Natural killer cell treated with Interleukin-12 subunit alpha and Interleukin-12 subunit beta and Interleukin-15 and Interleukin-18, amount 100 ng/mL, for 72 hours (primary cell): ENCODE data around the gene MRPS18A. TPM values are rescaled to one million over a fixed set of nuclear protein-coding genes. Genes with fewer than 3 reads are reported as not detected.
"Not testable (repeated sequence)": the region's sequence is repeated elsewhere in the genome, so short reads cannot be mapped to it uniquely, and the experiment has no call there.

Experiments
- ATAC-seq, 2 donors: fragments of 150-1000 bp; cut with Tn5 transposase in 1 of 2; sonication (Bioruptor Pico), chemical (Tn5 transposase) in 1 of 2; 2 replicates each; pipeline ENCODE4 v1.10.0; 2021
- DNase-seq: peaks from one replicate; pipeline ENCODE4 v3.0.0; 2022; ENCODE audit warnings: low spot score
- H3K27ac Mint-ChIP-seq, 2 donors: 1 replicate in 1 of 2; 2 replicates in 1 of 2; pipeline ENCODE4 v1.8.0; 2022; ENCODE audit warnings: mixed read lengths in 2 of 2, mild to moderate bottlenecking in 1 of 2, moderate library complexity in 1 of 2
- H3K27me3 Mint-ChIP-seq, 2 donors: 1 replicate in 1 of 2; 2 replicates in 1 of 2; pipeline ENCODE4 v1.8.0; 2022; ENCODE audit warnings: mixed read lengths in 2 of 2
- H3K36me3 Mint-ChIP-seq: one replicate; pipeline ENCODE4 v1.8.0; 2022; ENCODE audit warnings: mixed read lengths
- H3K4me1 Mint-ChIP-seq, 2 donors: 1 replicate in 1 of 2; 2 replicates in 1 of 2; pipeline ENCODE4 v1.8.0; 2022; ENCODE audit warnings: low read depth in 2 of 2, mixed read lengths in 2 of 2, mild to moderate bottlenecking in 1 of 2
- H3K4me3 Mint-ChIP-seq: one replicate; pipeline ENCODE4 v1.8.0; 2022; ENCODE audit warnings: mixed read lengths
- H3K9me3 Mint-ChIP-seq: 2 replicates; pipeline ENCODE4 v1.8.0; 2022; ENCODE audit warnings: mixed read lengths
- total RNA-seq, 2 donors: library from RNA; stranded (reverse); gene quantifications; one replicate each; pipeline ENCODE4 v1.2.3, GENCODE V29; 2022

MRPS18A gene
- total RNA-seq, 2 donors from 2014 or later, result 32.7 to 39.3 TPM

GRCh38 chr6:43710576-43710975, 23.0 kb upstream of the MRPS18A start:
- Mint-ChIP-seq H3K27me3 (peaks cover 37 to 39% of the 10 kb centered on the region in 2 donors), H3K4me1 (peaks cover 9 to 13% of the 10 kb centered on the region in 2 donors), H3K27ac (no peak overlapping the region), H3K4me3 (no peak overlapping the region), H3K9me3 (no peaks in the 10 kb centered on the region), H3K36me3 (no peaks in the 10 kb centered on the region)
- ATAC-seq (no peak), DNase-seq (no peak)

GRCh38 chr6:43709654-43710303, 22.2 kb upstream of the MRPS18A start:
- H3K36me3 Mint-ChIP-seq, result no peaks in the 10 kb centered on the region
- H3K4me1 Mint-ChIP-seq, result peaks cover 9 to 13% of the 10 kb centered on the region in 2 donors
- peak overlapping the region; percentile 16 for H3K4me3 Mint-ChIP-seq
- no peak for ATAC-seq
- no peaks in the 10 kb centered on the region for H3K9me3 Mint-ChIP-seq
- H3K27ac Mint-ChIP-seq, result peak overlapping the region in 1 of 2 donors; percentile 38
- peaks cover 39 to 45% of the 10 kb centered on the region in 2 donors for H3K27me3 Mint-ChIP-seq
- no peak for DNase-seq

GRCh38 chr6:43708860-43709653, 21.5 kb upstream of the MRPS18A start:
- Mint-ChIP-seq H3K27ac (peak overlapping the region in 1 of 2 donors; percentile 38), H3K9me3 (no peaks in the 10 kb centered on the region), H3K4me1 (peaks cover 9 to 13% of the 10 kb centered on the region in 2 donors), H3K4me3 (peak overlapping the region; percentile 16), H3K36me3 (no peaks in the 10 kb centered on the region), H3K27me3 (peaks cover 41 to 47% of the 10 kb centered on the region in 2 donors)
- ATAC-seq, result peak; percentile 87
- no peak for DNase-seq

GRCh38 chr6:43707767-43708166, 20.2 kb upstream of the MRPS18A start:
- Mint-ChIP-seq H3K36me3 (no peaks in the 10 kb centered on the region), H3K9me3 (no peaks in the 10 kb centered on the region), H3K27ac (no peak overlapping the region), H3K4me3 (no peak overlapping the region), H3K4me1 (peaks cover 9 to 13% of the 10 kb centered on the region in 2 donors), H3K27me3 (peaks cover 43 to 55% of the 10 kb centered on the region in 2 donors)
- ATAC-seq, result no peak
- DNase-seq, result no peak

- peaks cover 43 to 55% of the 10 kb centered on the region in 2 donors for H3K27me3 Mint-ChIP-seq
- peaks cover 12 to 13% of the 10 kb centered on the region in 2 donors for H3K4me1 Mint-ChIP-seq
- H3K27ac Mint-ChIP-seq, result no peak overlapping the region
- no peak for ATAC-seq
- H3K9me3 Mint-ChIP-seq, result no peaks in the 10 kb centered on the region
- H3K36me3 Mint-ChIP-seq, result no peaks in the 10 kb centered on the region
- no peak for DNase-seq
- no peak overlapping the region for H3K4me3 Mint-ChIP-seq
Measured at GRCh38 chr6:43707269-43707668, 19.7 kb upstream of the MRPS18A start.

- DNase-seq, result no peak
- H3K27ac Mint-ChIP-seq, result no peak overlapping the region
- H3K9me3 Mint-ChIP-seq, result no peaks in the 10 kb centered on the region
- H3K4me3 Mint-ChIP-seq, result no peak overlapping the region
- H3K36me3 Mint-ChIP-seq, result no peaks in the 10 kb centered on the region
- peaks cover 12 to 13% of the 10 kb centered on the region in 2 donors for H3K4me1 Mint-ChIP-seq
- H3K27me3 Mint-ChIP-seq, result peaks cover 43 to 55% of the 10 kb centered on the region in 2 donors
- ATAC-seq, result no peak
Measured at GRCh38 chr6:43706788-43707187, 19.2 kb upstream of the MRPS18A start.

- ATAC-seq, result no peak
Measured at GRCh38 chr6:43705996-43706395, 18.4 kb upstream of the MRPS18A start.

GRCh38 chr6:43703512-43704429, 16.2 kb upstream of the MRPS18A start:
- ATAC-seq (no peak), DNase-seq (no peak)
- peaks cover 35 to 53% of the 10 kb centered on the region in 2 donors for H3K27me3 Mint-ChIP-seq

More at GRCh38 chr6:43705996-43706395, 18.4 kb upstream of the MRPS18A start:
- Mint-ChIP-seq H3K36me3 (no peaks in the 10 kb centered on the region), H3K27me3 (peaks cover 38 to 55% of the 10 kb centered on the region in 2 donors), H3K9me3 (no peaks in the 10 kb centered on the region), H3K4me3 (no peak overlapping the region), H3K27ac (no peak overlapping the region), H3K4me1 (peaks cover 12 to 13% of the 10 kb centered on the region in 2 donors)
- DNase-seq, result no peak

GRCh38 chr6:43702534-43703440, 15.2 kb upstream of the MRPS18A start:
- Mint-ChIP-seq H3K36me3 (no peaks in the 10 kb centered on the region), H3K4me3 (no peak overlapping the region), H3K27me3 (peaks cover 38 to 60% of the 10 kb centered on the region in 2 donors), H3K27ac (no peak overlapping the region), H3K9me3 (no peaks in the 10 kb centered on the region), H3K4me1 (peaks cover 0 to 3% of the 10 kb centered on the region in 2 donors)
- ATAC-seq (peak; percentile 69 to 73), DNase-seq (no peak)

More at GRCh38 chr6:43703512-43704429, 16.2 kb upstream of the MRPS18A start:
- Mint-ChIP-seq H3K36me3 (no peaks in the 10 kb centered on the region), H3K27ac (no peak overlapping the region), H3K9me3 (no peaks in the 10 kb centered on the region), H3K4me1 (peaks cover 0 to 3% of the 10 kb centered on the region in 2 donors), H3K4me3 (no peak overlapping the region)

GRCh38 chr6:43702171-43702533, 14.6 kb upstream of the MRPS18A start:
- Mint-ChIP-seq H3K36me3 (no peaks in the 10 kb centered on the region), H3K4me3 (no peak overlapping the region), H3K27ac (no peak overlapping the region), H3K27me3 (peaks cover 38 to 61% of the 10 kb centered on the region in 2 donors), H3K4me1 (peaks cover 0 to 3% of the 10 kb centered on the region in 2 donors), H3K9me3 (no peaks in the 10 kb centered on the region)
- ATAC-seq (no peak), DNase-seq (no peak)

GRCh38 chr6:43700939-43701560, 13.5 kb upstream of the MRPS18A start:
- peaks cover 28 to 50% of the 10 kb centered on the region in 2 donors for H3K27me3 Mint-ChIP-seq
- not testable (repeated sequence) for H3K4me1 Mint-ChIP-seq, H3K4me3 Mint-ChIP-seq, H3K27ac Mint-ChIP-seq, DNase-seq, H3K36me3 Mint-ChIP-seq, ATAC-seq, H3K9me3 Mint-ChIP-seq

- H3K4me3 Mint-ChIP-seq, result no peak overlapping the region
- peaks cover 25 to 38% of the 10 kb centered on the region in 2 donors for H3K27me3 Mint-ChIP-seq
- H3K36me3 Mint-ChIP-seq, result no peaks in the 10 kb centered on the region
- peaks cover 0 to 3% of the 10 kb centered on the region in 2 donors for H3K4me1 Mint-ChIP-seq
- ATAC-seq (no peak), DNase-seq (no peak)
- H3K27ac Mint-ChIP-seq, result no peak overlapping the region
- H3K9me3 Mint-ChIP-seq, result no peaks in the 10 kb centered on the region
Measured at GRCh38 chr6:43699564-43700186, 12.1 kb upstream of the MRPS18A start.
